MM.1S (cell line): Measurements from ENCODE around the gene ZFP36L2.

Experiments used
- DNase-seq: peaks from one replicate; pipeline ENCODE4 v3.0.0-alpha.2; 2015
- H2AFZ ChIP-seq: fragments of 300-600 bp; sonication (generic); 2 replicates; pipeline ENCODE4 v1.6.0; 2016; ENCODE audit warnings: antibody characterized with exemption, low read length
- H3F3A ChIP-seq: fragments of 300-600 bp; sonication (generic); 2 replicates; pipeline ENCODE4 v1.6.1; 2016; ENCODE audit warnings: mild to moderate bottlenecking, antibody characterized with exemption, low read length, moderate library complexity, mixed read lengths; ENCODE audit not compliant: insufficient read depth
- H3K27ac ChIP-seq: fragments of 300-600 bp; sonication (generic); 2 replicates; pipeline ENCODE4 v1.5.1; 2016; ENCODE audit warnings: mild to moderate bottlenecking, low read length
- H3K27me3 ChIP-seq: fragments of 300-600 bp; sonication (generic); replicated peaks from 2 replicates; pipeline ENCODE4 v1.6.0; 2016; ENCODE audit warnings: low read length; ENCODE audit not compliant: insufficient read depth
- H3K36me3 ChIP-seq: fragments of 300-600 bp; sonication (generic); replicated peaks from 2 replicates; pipeline ENCODE4 v1.6.1; 2016; ENCODE audit warnings: mild to moderate bottlenecking, low read length, mixed read lengths; ENCODE audit not compliant: insufficient read depth
- H3K4me1 ChIP-seq: fragments of 300-600 bp; sonication (generic); 2 replicates; pipeline ENCODE4 v1.6.1; 2016; ENCODE audit warnings: low read length, mixed read lengths
- H3K4me2 ChIP-seq: fragments of 300-600 bp; sonication (generic); 2 replicates; pipeline ENCODE4 v1.6.0; 2016; ENCODE audit warnings: low read depth, low read length
- H3K4me3 ChIP-seq: fragments of 300-600 bp; sonication (generic); 2 replicates; pipeline ENCODE4 v1.5.1; 2016; ENCODE audit warnings: low read length, mixed read lengths
- H3K79me2 ChIP-seq: fragments of 300-600 bp; sonication (generic); 2 replicates; pipeline ENCODE4 v1.6.1; 2016; ENCODE audit warnings: mixed run types, low read length, mixed read lengths
- H3K9ac ChIP-seq: fragments of 300-600 bp; sonication (generic); 2 replicates; pipeline ENCODE4 v1.6.1; 2016; ENCODE audit warnings: low read length, mixed read lengths
- H3K9me2 ChIP-seq: fragments of 300-600 bp; sonication (generic); replicated peaks from 2 replicates; pipeline ENCODE4 v1.6.1; 2016; ENCODE audit warnings: mild to moderate bottlenecking, low read length, mixed read lengths; ENCODE audit not compliant: insufficient read depth
- H3K9me3 ChIP-seq: fragments of 300-600 bp; sonication (generic); replicated peaks from 2 replicates; pipeline ENCODE4 v1.6.1; 2016; ENCODE audit warnings: mild to moderate bottlenecking, low read length, mixed read lengths; ENCODE audit not compliant: insufficient read depth
- H4K20me1 ChIP-seq: fragments of 300-600 bp; sonication (generic); 2 replicates; pipeline ENCODE4 v1.6.1; 2016; ENCODE audit warnings: mild to moderate bottlenecking, low read length, moderate library complexity, mixed read lengths; ENCODE audit not compliant: insufficient read depth
- CTCF ChIP-seq: fragments of 300-600 bp; sonication (generic); IDR thresholded peaks from 2 replicates; pipeline ENCODE4 v1.5.1; 2016; ENCODE audit warnings: antibody characterized with exemption, low read length, mixed read lengths
- EZH2 ChIP-seq: fragments of 300-600 bp; sonication (generic); optimal IDR thresholded peaks from 2 replicates; pipeline ENCODE3; 2017; ENCODE audit warnings: low read depth, mild to moderate bottlenecking, antibody characterized with exemption, low read length, mixed read lengths
- EZH2phosphoT487 ChIP-seq: fragments of 300-600 bp; sonication (generic); IDR thresholded peaks from 2 replicates; pipeline ENCODE4 v1.6.1; 2018; ENCODE audit warnings: antibody characterized with exemption, low read length

ZFP36L2 gene

GRCh38 chr2:43246641-43247040 is 20.2 kb upstream of the ZFP36L2 start:
- no peak for TF ChIP-seq EZH2phosphoT487
- TF ChIP-seq CTCF: no peak
- no peak for TF ChIP-seq EZH2
- H3F3A ChIP-seq: no peaks in the 10 kb centered on the region
- H2AFZ ChIP-seq: no peak overlapping the region
- no peak overlapping the region for H3K9ac ChIP-seq
- no peaks in the 10 kb centered on the region for H3K4me1 ChIP-seq
- H3K27me3 ChIP-seq: no peaks in the 10 kb centered on the region
- H3K9me2 ChIP-seq: no peaks in the 10 kb centered on the region
- no peak overlapping the region for H3K4me3 ChIP-seq
- no peak for DNase-seq
- no peaks in the 10 kb centered on the region for H3K9me3 ChIP-seq
- no peaks in the 10 kb centered on the region for H3K79me2 ChIP-seq
- H4K20me1 ChIP-seq: no peaks in the 10 kb centered on the region
- no peak overlapping the region for H3K27ac ChIP-seq
- H3K4me2 ChIP-seq: no peak overlapping the region
- no peaks in the 10 kb centered on the region for H3K36me3 ChIP-seq

GRCh38 chr2:43241558-43241957 is 15.2 kb upstream of the ZFP36L2 start:
- Histone ChIP-seq H3K4me1 (no peaks in the 10 kb centered on the region), H2AFZ (no peak overlapping the region), H3F3A (no peaks in the 10 kb centered on the region), H3K36me3 (no peaks in the 10 kb centered on the region), H3K4me3 (no peak overlapping the region), H4K20me1 (no peaks in the 10 kb centered on the region), H3K27ac (no peak overlapping the region), H3K9me2 (no peaks in the 10 kb centered on the region), H3K4me2 (no peak overlapping the region), H3K9me3 (no peaks in the 10 kb centered on the region), H3K9ac (no peak overlapping the region), H3K27me3 (no peaks in the 10 kb centered on the region), H3K79me2 (no peaks in the 10 kb centered on the region)
- DNase-seq: no peak
- TF ChIP-seq CTCF (no peak), EZH2phosphoT487 (no peak), EZH2 (no peak)

GRCh38 chr2:43240766-43241150 is 14.4 kb upstream of the ZFP36L2 start:
- no peaks in the 10 kb centered on the region for H3K4me1 ChIP-seq

More at GRCh38 chr2:43240766-43241150, 14.4 kb upstream of the ZFP36L2 start:
- TF ChIP-seq EZH2phosphoT487: no peak
- no peak for TF ChIP-seq CTCF
- TF ChIP-seq EZH2: no peak
- H2AFZ ChIP-seq: no peak overlapping the region
- H3K79me2 ChIP-seq: no peaks in the 10 kb centered on the region
- H3K4me3 ChIP-seq: no peak overlapping the region
- no peaks in the 10 kb centered on the region for H3K9me2 ChIP-seq
- DNase-seq: no peak
- H3K9ac ChIP-seq: no peak overlapping the region
- no peaks in the 10 kb centered on the region for H3K36me3 ChIP-seq
- no peaks in the 10 kb centered on the region for H3K9me3 ChIP-seq
- no peaks in the 10 kb centered on the region for H3F3A ChIP-seq
- H4K20me1 ChIP-seq: no peaks in the 10 kb centered on the region
- H3K27ac ChIP-seq: no peak overlapping the region
- no peak overlapping the region for H3K4me2 ChIP-seq
- no peaks in the 10 kb centered on the region for H3K27me3 ChIP-seq
